HG03196 (cell line): Measurements from ENCODE around the gene LIFR.
"Not testable (repeated sequence)": the region's sequence is repeated elsewhere in the genome, so short reads cannot be mapped to it uniquely, and the experiment has no call there.

Source experiments
- ATAC-seq: cut with Tn5 transposase; IDR thresholded peaks from one replicate; pipeline ENCODE4 v1.9.1; 2021; ENCODE audit not compliant: unreplicated experiment

The LIFR gene

DNA sequence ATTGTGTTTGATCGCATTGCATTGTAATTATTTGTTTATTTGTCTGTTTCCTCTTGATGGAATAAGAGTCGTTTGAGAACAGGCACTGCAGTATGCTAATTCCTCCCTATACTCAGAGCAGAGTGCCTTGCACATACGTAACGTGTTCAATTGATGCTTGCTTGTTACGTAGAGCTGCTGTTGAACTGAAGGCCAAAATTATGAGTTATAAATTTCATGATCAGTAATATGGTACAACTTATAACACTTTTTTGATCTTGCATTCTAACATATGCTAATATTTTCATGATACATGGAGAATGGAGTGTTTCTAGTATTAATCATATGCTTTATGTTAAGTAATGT is 26.5 kb upstream of the LIFR start:
- no peak for ATAC-seq

DNA sequence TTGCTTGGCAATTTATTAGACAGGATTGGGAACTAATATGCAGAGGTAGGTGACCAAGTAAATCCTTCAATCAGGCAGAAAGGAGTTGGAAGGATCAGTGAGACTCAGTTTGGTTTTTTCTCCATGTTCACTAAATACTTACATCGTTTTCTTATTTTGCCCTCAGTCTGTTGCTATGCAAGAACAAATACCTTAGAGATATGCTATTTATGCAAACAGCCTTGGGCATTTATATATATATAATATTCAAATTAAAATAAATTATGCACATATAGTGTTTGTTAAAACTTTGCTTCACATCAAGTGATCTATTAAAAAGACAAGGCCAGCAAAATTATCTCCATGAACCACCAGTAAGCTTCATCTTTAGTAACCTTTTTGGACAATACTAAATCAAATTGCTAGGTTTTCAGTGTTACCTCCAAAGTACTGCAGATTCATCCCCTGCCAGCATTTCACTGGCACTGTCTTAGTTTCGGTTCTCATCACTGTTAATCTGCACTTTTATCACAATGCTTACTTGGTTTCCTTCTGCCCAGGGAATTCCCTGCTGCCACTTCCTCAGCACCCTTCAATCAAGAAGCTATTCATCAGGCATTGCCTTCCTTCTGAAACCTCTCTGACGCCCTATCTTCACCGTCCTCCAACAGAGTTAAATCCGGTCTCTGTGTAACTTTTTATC is 26.0 kb upstream of the LIFR start:
- ATAC-seq = no peak

DNA sequence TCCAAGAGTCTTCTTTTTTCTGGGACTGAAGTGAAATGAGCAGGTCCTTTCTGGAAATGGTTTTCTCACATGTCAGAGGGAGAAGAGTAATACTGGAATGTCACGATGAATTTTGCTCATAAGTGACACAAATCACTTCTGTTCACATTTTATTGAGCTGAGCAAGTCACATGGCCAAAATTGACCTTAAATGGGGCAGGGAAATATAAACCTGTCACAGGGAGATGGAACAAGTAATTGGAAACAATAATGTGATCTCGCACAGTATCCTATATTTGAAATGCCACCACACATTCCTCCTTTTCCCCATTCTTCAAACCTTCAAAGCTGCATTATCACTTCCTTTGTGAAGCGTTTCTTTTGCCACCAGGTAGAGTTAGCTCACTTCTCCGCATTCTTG is 25.2 kb upstream of the LIFR start:
- no peak for ATAC-seq

DNA sequence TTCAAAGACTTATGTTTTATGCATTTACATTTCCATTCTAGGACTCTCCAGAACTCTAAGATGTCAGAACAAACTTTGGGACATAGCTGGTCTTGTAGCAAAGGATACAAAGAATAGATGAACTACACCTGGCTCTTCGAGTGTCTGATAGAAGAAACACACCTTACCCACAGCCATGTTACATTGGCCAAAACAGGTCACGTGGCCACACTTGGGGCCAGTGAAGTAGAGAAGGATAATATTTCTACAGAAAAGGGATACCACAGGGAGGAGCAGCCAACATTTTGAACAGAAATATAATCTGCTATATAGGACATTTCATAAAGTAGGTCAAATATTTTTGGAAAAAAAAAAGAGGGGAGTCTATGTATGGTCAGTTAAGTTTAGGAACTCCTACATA is 22.7 kb upstream of the LIFR start:
- no peak for ATAC-seq

GRCh38 chr5:38576961-38577684 is 20.7 kb upstream of the LIFR start:
- ATAC-seq = no peak

DNA sequence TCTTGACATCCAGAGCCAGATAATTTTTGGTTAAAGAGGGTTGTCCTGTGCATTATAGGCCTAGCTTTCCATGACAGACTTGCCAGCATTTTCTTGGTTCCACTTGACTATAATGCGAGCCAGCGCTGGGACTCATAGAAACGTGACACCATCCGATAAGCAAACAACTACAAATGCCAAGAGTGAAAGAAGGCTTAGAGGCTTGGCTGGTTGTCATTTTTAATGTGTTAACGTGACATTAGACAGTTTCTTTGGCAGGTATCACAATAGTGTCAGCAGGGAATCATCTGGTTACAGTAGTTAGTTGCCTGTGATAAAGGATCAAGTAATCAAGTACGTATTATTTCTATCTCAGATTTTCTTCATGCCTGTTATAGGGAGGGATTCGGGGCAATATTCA is 20.0 kb upstream of the LIFR start:
- ATAC-seq = no peak

- no peak for ATAC-seq
These were observed 19.0 kb upstream of the LIFR start for GRCh38 chr5:38575476-38575875.

GRCh38 chr5:38574009-38574408 is 17.6 kb upstream of the LIFR start:
- no peak for ATAC-seq

DNA sequence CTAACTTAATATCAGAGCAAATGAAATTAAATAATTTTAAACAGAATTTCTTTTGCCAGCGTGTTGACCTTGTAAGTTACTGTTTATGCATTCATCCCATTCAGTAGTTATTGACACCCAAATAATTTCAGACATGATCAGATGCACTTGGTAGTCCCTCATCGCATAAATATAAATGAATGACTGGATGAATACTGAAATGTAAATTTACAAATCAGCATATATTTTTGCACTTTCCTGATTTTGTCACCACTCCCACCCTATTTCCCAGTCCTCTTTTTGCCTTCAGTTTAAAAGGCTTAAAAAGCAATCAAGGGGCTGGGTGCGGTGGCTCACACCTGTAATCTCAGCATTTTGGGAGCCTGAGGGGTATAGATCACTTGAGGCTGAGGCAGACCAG is 17.1 kb upstream of the LIFR start:
- no peak for ATAC-seq

DNA sequence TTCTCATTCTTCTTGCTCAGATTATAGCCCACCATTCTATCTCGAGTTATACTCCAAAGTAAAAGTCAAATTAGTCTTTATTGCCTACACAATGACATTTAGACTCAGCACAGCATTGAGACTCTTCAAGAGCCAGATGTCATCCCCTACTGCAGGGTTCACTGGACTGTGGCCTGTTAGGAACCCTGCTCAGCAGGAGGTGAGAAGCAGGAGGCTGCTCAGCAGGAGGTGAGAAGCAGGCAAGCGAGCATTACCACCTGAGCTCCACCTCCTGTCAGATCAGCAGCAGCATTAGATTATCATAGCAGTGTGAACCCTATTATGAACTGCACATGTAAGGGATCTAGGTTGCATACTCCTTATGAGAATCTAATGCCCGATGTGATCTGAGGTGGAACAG is 12.7 kb upstream of the LIFR start:
- ATAC-seq = no peak

DNA sequence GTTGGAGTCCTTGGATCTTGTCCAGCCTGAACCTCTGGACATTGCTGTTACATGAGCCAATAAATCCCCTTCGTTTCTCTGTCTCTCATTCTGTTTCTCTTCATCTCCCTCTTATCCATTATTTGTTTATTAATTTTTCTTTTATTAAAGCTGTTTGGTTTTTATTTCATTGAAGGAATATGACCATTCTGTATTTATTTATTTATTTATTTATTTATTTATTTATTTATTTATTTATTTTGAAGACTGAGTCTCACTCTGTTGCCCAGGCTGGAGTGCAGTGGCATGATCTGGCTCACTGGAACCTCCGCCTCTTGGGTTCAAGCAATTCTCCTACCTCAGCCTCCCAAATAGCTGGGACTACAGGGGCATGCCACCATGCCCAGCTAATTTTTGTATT is 10.9 kb upstream of the LIFR start:
- ATAC-seq = not testable (repeated sequence)

DNA sequence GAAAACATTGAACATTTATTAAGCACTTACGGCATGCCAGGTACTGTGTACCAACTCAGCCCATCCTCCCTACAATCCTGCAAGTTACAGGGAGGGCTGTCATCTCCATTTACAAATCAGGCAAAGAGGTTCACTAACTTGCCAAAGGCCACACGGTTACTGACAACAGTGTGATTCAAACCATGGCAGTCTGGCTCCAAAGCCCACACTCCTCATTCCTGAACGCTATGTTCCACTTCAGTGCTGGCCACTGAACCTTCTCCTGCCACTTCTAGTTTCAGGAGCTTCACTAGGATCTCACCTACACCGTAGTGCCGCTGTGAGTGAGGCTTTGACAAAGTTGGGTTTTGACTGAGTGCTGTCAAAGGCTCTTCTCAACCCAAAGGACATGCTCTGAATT is 7.2 kb upstream of the LIFR start:
- no peak for ATAC-seq

- ATAC-seq = no peak
These were observed 6.2 kb upstream of the LIFR start for GRCh38 chr5:38562444-38563210.

DNA sequence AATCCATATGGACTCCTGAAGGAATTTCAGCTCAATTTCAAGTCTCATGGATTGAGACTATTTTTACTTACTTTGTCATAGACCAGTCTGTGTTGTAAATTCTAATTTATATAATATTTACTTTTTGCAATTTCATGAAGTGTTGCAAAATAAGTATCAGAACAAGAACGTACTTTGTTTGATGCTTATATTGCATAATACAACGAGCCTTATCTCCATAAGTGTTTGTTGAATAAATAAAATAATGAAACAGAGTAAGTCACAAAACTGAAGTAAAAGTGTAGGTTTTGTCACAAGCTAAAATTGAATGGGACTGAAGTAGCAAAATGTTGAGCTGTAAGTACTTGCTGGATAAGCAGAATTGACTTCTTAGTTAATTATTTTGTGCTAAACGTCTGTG is 3.0 kb upstream of the LIFR start:
- no peak for ATAC-seq

GRCh38 chr5:38557792-38558191 is 1.3 kb upstream of the LIFR start:
- ATAC-seq = no peak

DNA sequence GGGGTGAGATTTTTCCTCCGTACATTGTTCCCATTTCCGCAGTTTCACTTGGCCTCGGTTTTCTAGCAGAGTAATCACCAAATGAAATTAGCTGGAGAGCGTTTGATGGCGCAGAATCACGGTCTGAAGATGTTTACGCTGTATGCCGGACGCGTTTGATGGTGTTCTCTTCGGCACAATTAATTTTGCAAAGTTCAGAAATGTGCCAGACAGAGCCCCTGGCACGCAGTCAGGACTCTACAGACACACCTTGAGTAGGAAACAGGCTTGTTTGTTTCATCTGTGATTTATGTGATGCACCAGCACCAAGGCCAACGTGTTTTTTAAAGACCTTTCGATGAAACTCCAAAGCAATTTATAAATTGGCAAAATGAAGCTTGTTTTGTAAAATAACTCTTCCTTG is 863 bp upstream of the LIFR start:
- ATAC-seq = no peak

- no peak for ATAC-seq
These were observed 303 bp downstream of the LIFR start for GRCh38 chr5:38556088-38556598.

DNA sequence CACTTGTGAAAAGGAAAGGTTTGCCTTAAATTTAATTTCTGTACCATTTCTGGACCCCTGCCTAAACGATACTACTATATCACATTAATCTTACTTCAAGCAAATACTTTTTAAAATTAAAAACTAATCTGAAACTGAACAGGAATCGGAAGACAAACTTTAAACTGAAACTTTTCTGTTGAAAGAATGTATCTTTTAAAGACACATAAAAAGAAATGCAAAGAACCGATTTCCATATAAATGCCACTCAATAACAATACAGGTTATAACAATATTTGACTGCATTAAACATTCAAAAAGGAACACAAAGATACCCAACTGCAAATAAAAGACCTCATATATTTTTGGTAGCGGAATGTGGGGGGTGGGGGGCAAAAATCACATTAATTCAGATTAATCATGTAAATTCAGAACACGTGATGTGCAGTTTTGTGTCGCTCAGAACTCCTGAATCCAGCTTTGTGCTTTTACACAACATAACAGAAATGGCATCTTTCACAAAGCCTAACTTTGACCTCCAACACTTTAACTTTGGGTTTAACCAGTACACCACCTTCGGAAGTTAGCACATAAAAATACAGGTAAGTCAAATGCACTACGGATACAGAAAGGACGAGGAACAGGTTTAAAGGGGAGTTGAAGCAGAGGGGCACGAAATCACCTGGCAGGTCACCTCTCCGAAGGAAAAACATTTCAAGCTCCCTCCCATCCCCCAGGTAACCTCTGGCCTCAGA is 925 bp downstream of the LIFR start:
- no peak for ATAC-seq

DNA sequence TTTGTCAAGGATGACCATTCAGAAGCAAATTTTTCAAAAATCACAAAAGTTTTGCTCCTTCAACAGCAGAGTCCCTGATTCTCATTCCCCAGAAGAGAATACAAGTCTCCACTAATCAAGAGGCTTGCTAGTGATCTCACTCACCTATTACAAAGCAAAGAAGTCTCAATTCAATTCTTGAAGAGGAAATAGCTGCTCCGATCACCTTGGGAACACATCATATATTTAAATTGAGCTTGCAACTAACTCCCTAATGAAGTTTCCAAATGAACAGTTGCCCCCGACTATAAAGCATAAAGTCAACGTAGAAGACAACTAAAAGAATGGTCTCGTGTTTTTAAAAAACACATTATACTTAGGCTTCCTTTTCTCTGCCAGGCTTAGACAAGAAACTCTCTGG is 1.6 kb downstream of the LIFR start:
- no peak for ATAC-seq

DNA sequence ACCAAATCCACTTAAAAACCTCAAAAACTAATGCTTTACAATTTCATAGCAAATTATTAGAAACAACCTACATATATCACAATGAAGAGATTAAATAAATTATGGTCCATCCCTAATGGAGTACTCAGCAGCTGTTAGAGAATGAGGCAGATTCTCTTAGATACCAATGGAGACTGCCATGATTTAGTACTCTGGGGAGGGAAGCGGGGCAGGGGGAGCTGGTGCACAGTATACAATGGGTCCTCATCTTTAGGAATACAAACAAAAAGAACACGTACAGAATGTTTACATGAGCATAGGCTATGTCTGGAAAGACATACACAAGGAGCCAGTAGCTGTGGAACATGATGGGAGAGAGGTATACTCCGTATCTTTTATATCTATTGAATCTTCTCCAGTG is 2.0 kb downstream of the LIFR start:
- ATAC-seq = no peak

GRCh38 chr5:38553001-38553521 is 3.4 kb downstream of the LIFR start:
- no peak for ATAC-seq
